ENCODE results near the gene ADGRL1.
"Not testable (repeated sequence)": the region's sequence is repeated elsewhere in the genome, so short reads cannot be mapped to it uniquely, and the experiment has no call there.

ADGRL1 gene

DNA sequence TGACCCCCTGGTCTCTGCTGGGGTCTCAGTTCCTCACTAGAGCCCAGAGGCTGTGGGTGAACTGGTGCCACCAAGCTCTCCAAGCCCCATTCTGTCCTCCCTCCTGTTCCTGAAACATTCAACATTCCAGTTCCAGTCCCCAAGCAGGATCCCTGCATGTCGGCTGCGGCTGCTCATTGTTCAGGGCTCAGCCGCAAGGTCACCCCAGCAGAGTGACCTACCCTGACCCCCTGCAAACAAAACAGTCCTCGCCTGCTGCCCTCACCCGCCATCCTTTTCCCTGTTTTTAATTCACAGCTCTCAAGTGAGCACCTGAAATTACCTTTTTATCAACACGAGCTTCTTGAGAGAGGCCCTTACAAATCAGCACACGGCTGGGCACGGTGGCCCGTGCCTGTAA, 19.3 kb downstream of the ADGRL1 start:
- not testable (repeated sequence) for H3K36me3 Mint-ChIP-seq; DNase-seq (ENCODE audit: low spot score in 2 of 2); H3K27ac Mint-ChIP-seq; H3K9me3 Mint-ChIP-seq; ATAC-seq; H3K4me3 Mint-ChIP-seq
- peaks cover 15% of the 10 kb centered on the region for H3K4me1 Mint-ChIP-seq

GRCh38 chr19:14185691-14186090, 20.3 kb downstream of the ADGRL1 start:
- not testable (repeated sequence) for H3K9me3 Mint-ChIP-seq; H3K36me3 Mint-ChIP-seq; ATAC-seq; H3K27ac Mint-ChIP-seq; DNase-seq (ENCODE audit: low spot score in 2 of 2); H3K4me1 Mint-ChIP-seq; H3K4me3 Mint-ChIP-seq

DNA sequence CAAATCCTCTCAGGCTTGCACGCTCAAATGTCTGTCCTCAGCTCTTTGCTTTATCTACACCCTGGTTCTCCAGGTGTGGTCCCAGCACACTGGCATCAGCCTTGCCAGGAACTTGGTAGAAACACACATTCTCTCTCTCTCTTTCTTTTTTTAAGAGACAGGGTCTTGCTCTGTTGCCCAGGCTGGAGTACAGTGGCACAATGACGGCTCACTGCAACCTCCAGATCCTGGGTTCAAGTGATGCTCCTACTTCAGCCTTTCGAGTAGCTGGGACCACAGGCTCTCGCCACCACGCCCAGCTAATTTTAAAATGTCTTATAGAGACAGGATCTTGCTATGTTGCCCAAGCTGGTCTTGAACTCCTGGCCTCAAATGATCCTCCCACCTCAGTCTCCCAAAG, 20.8 kb downstream of the ADGRL1 start:
- Mint-ChIP-seq H3K4me3 (no peak overlapping the region), H3K27ac (no peak overlapping the region), H3K4me1 (peaks cover 7% of the 10 kb centered on the region)

GRCh38 chr19:14183741-14184350, 22.1 kb downstream of the ADGRL1 start:
- peaks cover 7% of the 10 kb centered on the region for H3K4me1 Mint-ChIP-seq

More for the DNA sequence above, 20.8 kb downstream of the ADGRL1 start:
- no peak for ATAC-seq
- DNase-seq (ENCODE audit: low spot score in 2 of 2), result no peak
- H3K36me3 Mint-ChIP-seq, result peaks cover 5% of the 10 kb centered on the region
- H3K9me3 Mint-ChIP-seq, result no peaks in the 10 kb centered on the region

GRCh38 chr19:14182476-14182875, 23.5 kb downstream of the ADGRL1 start:
- no peak for DNase-seq (ENCODE audit: low spot score in 2 of 2)
- ATAC-seq, result no peak
- Mint-ChIP-seq H3K4me1 (peaks cover 7% of the 10 kb centered on the region), H3K27ac (no peak overlapping the region), H3K9me3 (no peaks in the 10 kb centered on the region), H3K36me3 (peaks cover 5% of the 10 kb centered on the region), H3K4me3 (no peak overlapping the region)

More at GRCh38 chr19:14183741-14184350, 22.1 kb downstream of the ADGRL1 start:
- DNase-seq (ENCODE audit: low spot score in 2 of 2), result no peak
- Mint-ChIP-seq H3K27ac (no peak overlapping the region), H3K9me3 (no peaks in the 10 kb centered on the region), H3K36me3 (peaks cover 5% of the 10 kb centered on the region), H3K4me3 (no peak overlapping the region)
- no peak for ATAC-seq

GRCh38 chr19:14181906-14182305, 24.1 kb downstream of the ADGRL1 start:
- Mint-ChIP-seq H3K9me3 (no peaks in the 10 kb centered on the region), H3K36me3 (peaks cover 5% of the 10 kb centered on the region), H3K4me1 (peaks cover 7% of the 10 kb centered on the region), H3K27ac (no peak overlapping the region), H3K4me3 (no peak overlapping the region)
- ATAC-seq (no peak), DNase-seq (ENCODE audit: low spot score in 2 of 2) (no peak)

DNA sequence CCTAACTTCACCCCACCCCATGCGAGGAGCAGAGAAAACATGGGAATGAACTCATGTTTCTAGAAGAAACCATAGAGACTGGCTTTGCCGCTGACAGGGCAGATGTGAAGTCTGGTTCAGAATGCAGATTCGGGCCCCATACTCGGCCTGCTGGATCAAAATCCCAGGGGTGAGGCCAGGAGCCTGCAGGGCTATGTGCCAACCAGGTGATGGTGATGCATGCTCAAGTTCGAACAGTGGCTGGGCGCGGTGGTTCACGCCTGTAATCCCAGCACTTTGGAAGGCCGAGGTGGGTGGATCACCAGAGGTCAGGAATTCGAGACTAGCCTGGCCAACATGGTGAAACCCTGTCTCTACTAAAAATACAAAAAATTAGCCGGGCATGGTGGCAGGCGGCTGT, 24.8 kb downstream of the ADGRL1 start:
- H3K4me3 Mint-ChIP-seq, H3K27ac Mint-ChIP-seq, H3K4me1 Mint-ChIP-seq: not testable (repeated sequence)

DNA sequence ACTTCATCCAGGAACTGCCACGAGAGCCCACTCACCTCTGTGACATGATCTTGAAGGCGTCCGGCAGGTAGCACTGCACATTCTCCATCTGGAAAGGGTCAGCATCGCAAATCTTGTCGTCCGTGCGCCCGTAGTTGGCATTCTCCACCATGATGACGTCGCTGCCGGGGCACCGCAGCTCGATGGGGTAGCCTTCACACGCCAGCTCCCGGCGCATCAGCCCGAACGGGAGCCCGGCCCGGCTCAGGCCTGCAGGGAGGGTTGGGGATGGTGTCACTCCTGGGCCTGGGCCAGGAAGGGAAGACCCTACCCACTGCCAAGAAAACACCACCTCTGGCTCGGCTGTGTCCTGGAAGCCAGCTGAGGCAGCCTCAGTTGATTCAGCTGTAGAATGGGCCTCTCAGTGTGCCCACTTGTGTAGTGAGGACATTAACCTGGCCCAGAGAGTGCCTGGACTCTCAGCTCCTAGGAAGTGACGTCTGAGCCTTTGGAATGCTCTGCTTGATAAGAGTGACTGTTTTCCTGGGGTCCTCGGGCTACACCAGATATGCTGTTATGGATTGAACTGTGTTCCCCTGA, 28.4 kb downstream of the ADGRL1 start:
- peaks cover 10% of the 10 kb centered on the region for H3K4me1 Mint-ChIP-seq
- no peaks in the 10 kb centered on the region for H3K9me3 Mint-ChIP-seq
- H3K27ac Mint-ChIP-seq, result peak overlapping the region; percentile 44
- H3K4me3 Mint-ChIP-seq, result no peak overlapping the region
- ATAC-seq, result no peak
- no peak for DNase-seq (ENCODE audit: low spot score in 2 of 2)
- peaks cover 7% of the 10 kb centered on the region for H3K36me3 Mint-ChIP-seq

More for the DNA sequence above, 24.8 kb downstream of the ADGRL1 start:
- DNase-seq (ENCODE audit: low spot score in 2 of 2); H3K9me3 Mint-ChIP-seq; ATAC-seq; H3K36me3 Mint-ChIP-seq: not testable (repeated sequence)

DNA sequence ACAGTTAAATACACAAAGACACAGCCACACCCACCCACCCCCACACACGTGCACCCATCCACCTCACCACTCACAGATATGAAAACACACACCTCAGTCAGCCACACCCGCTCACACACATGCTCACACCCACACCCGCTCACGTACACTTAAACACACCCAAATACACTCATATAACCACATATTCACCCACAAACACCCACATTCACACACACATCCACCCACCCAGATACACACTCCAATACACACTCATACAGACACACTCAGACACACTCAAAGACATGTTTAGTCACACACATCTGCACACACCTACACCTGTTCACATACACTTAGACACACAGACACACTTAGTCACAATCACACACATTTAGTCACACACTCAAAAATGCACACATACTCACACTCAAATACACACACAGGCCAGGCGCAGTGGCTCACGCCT, 30.6 kb downstream of the ADGRL1 start:
- Mint-ChIP-seq H3K4me1 (peaks cover 10% of the 10 kb centered on the region), H3K4me3 (no peak overlapping the region), H3K36me3 (peaks cover 7% of the 10 kb centered on the region), H3K9me3 (no peaks in the 10 kb centered on the region), H3K27ac (no peak overlapping the region)
- ATAC-seq, result peak; percentile 32
- no peak for DNase-seq (ENCODE audit: low spot score in 2 of 2)

DNA sequence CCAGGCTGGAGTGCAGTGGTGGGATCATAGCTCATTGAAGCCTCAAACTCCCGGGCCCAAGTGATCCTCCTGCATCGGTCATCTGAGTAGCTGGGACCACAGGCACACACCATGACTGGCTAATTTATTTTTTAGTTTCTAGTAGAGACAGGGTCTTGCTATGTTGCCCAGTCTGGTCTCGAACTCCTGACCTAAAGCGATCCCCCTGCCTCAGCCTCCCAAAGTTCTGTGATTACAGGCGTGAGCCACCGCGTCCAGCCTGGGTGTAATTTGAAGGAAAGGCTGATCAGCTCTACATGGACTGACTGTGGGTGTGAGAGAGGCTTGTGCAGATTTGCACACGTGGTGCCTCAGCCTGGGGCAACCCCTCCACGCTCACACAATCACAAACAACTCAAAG, 31.1 kb downstream of the ADGRL1 start:
- Mint-ChIP-seq H3K9me3 (no peaks in the 10 kb centered on the region), H3K4me3 (no peak overlapping the region), H3K27ac (no peak overlapping the region), H3K36me3 (peaks cover 12% of the 10 kb centered on the region), H3K4me1 (peaks cover 10% of the 10 kb centered on the region)
- no peak for DNase-seq (ENCODE audit: low spot score in 2 of 2)
- no peak for ATAC-seq

- peaks cover 20% of the 10 kb centered on the region for H3K36me3 Mint-ChIP-seq
- DNase-seq (ENCODE audit: low spot score in 2 of 2) (no peak), ATAC-seq (no peak)
- H3K4me1 Mint-ChIP-seq, result peaks cover 30% of the 10 kb centered on the region
- no peaks in the 10 kb centered on the region for H3K9me3 Mint-ChIP-seq
- H3K27ac Mint-ChIP-seq, result peak overlapping the region; percentile 87
- H3K4me3 Mint-ChIP-seq, result no peak overlapping the region
Observed at GRCh38 chr19:14168993-14169392, 37.0 kb downstream of the ADGRL1 start.

DNA sequence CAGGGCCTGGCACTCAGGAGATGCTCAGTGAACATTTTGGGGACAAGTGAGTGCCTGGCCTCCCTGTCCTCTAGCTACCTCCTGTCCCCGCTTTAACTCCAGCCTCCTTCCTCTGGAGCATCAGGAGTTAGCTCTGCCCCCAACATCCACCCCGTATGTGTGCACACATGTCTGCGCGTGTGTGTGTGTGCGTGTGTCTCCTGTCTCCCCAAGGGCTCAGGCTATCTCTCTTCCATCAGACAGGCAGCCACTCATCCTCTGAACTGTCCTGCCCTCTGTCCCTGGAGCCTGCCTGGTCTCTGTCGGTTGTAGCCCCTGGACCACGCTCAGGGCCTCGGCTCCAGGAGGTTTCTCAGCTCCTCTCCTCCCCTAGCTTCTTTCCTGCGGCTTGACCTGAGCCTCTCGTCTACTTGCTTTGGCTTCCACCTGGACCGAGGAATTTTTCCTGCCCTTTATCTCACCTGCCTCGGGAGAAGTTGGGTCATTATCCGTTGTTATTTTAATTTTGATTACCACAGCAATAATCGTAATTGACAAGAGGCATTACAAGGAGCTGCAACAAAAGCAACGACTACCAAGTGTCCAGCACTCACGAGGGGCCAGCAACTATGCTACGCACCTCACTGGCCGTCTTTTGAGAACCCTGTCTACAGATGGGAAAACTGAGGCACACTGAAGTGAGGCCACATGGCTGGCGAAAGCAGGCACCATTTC, 37.6 kb downstream of the ADGRL1 start:
- Mint-ChIP-seq H3K36me3 (peaks cover 16% of the 10 kb centered on the region), H3K4me1 (peaks cover 30% of the 10 kb centered on the region), H3K9me3 (no peaks in the 10 kb centered on the region), H3K27ac (peak overlapping the region; percentile 87), H3K4me3 (peak overlapping the region; percentile 76)
- ATAC-seq (peak; percentile 2), DNase-seq (ENCODE audit: low spot score in 2 of 2) (no peak)

GRCh38 chr19:14167576-14168138, 38.3 kb downstream of the ADGRL1 start:
- Mint-ChIP-seq H3K9me3 (no peaks in the 10 kb centered on the region), H3K4me3 (peak overlapping the region; percentile 76), H3K36me3 (peaks cover 23% of the 10 kb centered on the region), H3K4me1 (peaks cover 30% of the 10 kb centered on the region), H3K27ac (peak overlapping the region; percentile 88)
- ATAC-seq, result peak; percentile 56
- DNase-seq (ENCODE audit: low spot score in 2 of 2), result no peak

DNA sequence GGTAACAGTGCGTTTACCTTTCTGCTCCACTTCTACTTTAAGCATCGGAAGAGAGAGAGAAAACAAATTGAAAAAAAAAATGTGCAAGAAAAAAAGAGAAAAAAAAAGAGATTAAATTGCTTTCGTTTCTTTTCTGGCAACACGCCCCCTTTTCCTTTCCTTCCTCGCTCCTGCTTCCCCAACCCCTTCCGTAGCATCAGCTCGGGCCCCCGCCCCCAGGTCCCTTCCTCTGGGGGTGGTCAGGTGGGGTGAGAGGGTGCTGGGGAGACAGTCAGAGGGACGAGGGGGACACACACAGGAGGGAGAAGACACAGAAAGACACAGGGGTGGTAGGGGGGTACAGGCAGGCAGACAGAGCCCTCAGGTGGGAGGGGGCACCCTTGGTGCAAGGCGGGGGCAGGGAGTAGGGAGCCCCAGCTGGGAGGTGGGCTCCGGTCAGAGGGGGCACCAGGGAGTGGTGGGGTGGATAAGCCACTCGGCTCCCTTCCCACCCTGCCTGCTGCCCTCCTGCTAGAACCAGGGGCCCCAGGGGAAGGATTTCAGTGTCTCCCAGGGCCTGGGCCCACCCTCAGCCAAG, 38.9 kb downstream of the ADGRL1 start:
- Mint-ChIP-seq H3K4me3 (peak overlapping the region; percentile 76), H3K27ac (peak overlapping the region; percentile 88), H3K9me3 (no peaks in the 10 kb centered on the region), H3K36me3 (peaks cover 26% of the 10 kb centered on the region), H3K4me1 (peaks cover 30% of the 10 kb centered on the region)
- DNase-seq (ENCODE audit: low spot score in 2 of 2), result no peak
- ATAC-seq, result peak; percentile 12

All from stimulated activated effector memory CD8-positive, alpha-beta T cell treated with anti-CD3 and anti-CD28 coated beads, Interleukin-12 subunit alpha, Interleukin-12 subunit beta, amount 100 ng/mL, for 72 hours (primary cell).